ENCODE results near the gene LRRC75A. TPM values are rescaled to one million over a fixed set of nuclear protein-coding genes. Genes with fewer than 3 reads are reported as not detected.

LRRC75A gene
- total and polyA plus RNA-seq, 2 of the 13 experiments (the other 11 are each of a cell fraction or from before 2014, with no cell fraction given), result 0.03 TPM; not detected in 1

GRCh38 chr17:16438557-16439302 lies 53.3 kb downstream of the LRRC75A start (continued):
- TF ChIP-seq ZNF513 (CRISPR knock-in tag; conservative IDR thresholded peaks at IDR 0.05) (no peak), POLR2AphosphoS5 (IDR thresholded peaks at IDR 0.05; ENCODE audit: low read depth, low read length) (peak; percentile 98), PPARG (CRISPR knock-in tag; conservative IDR thresholded peaks at IDR 0.05) (0 out of 2 replicates have a peak, but pooled peaks have one; percentile 15), MIER3 (CRISPR knock-in tag; IDR thresholded peaks at IDR 0.05; ENCODE audit: borderline replicate concordance) (peak; percentile 81), SP1 (IDR thresholded peaks at IDR 0.05) (no peak), SP1 (CRISPR knock-in tag; IDR thresholded peaks at IDR 0.05) (no peak; the same call in 1 of the 2 replicates), MXD3 (CRISPR knock-in tag; IDR thresholded peaks at IDR 0.05) (peak; percentile 60; the same call in 1 of the 2 replicates), ZNF780A (CRISPR knock-in tag; IDR thresholded peaks at IDR 0.05) (no peak), SALL1 (CRISPR knock-in tag; IDR thresholded peaks at IDR 0.05) (no peak; the same call in 1 of the 2 replicates), MEF2D (CRISPR knock-in tag; IDR thresholded peaks at IDR 0.05) (peak; percentile 80), IKZF5 (CRISPR knock-in tag; IDR thresholded peaks at IDR 0.05) (peak; percentile 83), ISX (CRISPR knock-in tag; conservative IDR thresholded peaks at IDR 0.05) (no peak), MNT (IDR thresholded peaks at IDR 0.05) (peak; percentile 63), ZNF414 (CRISPR knock-in tag; IDR thresholded peaks at IDR 0.05) (no peak; the same call in none of the 2 replicates), TP53 (CRISPR knock-in tag; conservative IDR thresholded peaks at IDR 0.05) (no peak), HMG20A (CRISPR knock-in tag; IDR thresholded peaks at IDR 0.05; ENCODE audit: borderline replicate concordance) (peak; percentile 21; the same call in 1 of the 2 replicates), ZBTB21 (CRISPR knock-in tag; IDR thresholded peaks at IDR 0.05) (0 out of 2 replicates have a peak, but pooled peaks have one; percentile 12), GPN1 (CRISPR knock-in tag; IDR thresholded peaks at IDR 0.05; ENCODE audit: borderline replicate concordance) (no peak; the same call in 1 of the 2 replicates), ZNF7 (CRISPR knock-in tag; IDR thresholded peaks at IDR 0.05) (no peak), ASH2L (IDR thresholded peaks at IDR 0.05; ENCODE audit: insufficient read length, low read depth, low read length) (peak; percentile 69), ATF1 (CRISPR knock-in tag; IDR thresholded peaks at IDR 0.05) (no peak), SATB2 (CRISPR knock-in tag; IDR thresholded peaks at IDR 0.05) (peak; percentile 49; the same call in 1 of the 2 replicates), TRAFD1 (CRISPR knock-in tag; IDR thresholded peaks at IDR 0.05; ENCODE audit: borderline replicate concordance) (no peak), MIER2 (CRISPR knock-in tag; IDR thresholded peaks at IDR 0.05) (0 out of 2 replicates have a peak, but pooled peaks have one; percentile 2), KAT8 (CRISPR knock-in tag; IDR thresholded peaks at IDR 0.05) (peak; percentile 86)
